Left kidney (tissue), 2 donors: ENCODE results near the gene THOC6. TPM values are rescaled to one million over a fixed set of nuclear protein-coding genes. Genes with fewer than 3 reads are reported as not detected.

Experiments used
- DNase-seq: peaks from one replicate; pipeline ENCODE4 v3.0.0-alpha.2; 2013
- polyA plus RNA-seq: library from polyadenylated mRNA; unstranded; fragments of 120-200 nt; gene quantifications from one replicate; pipeline ENCODE4 v1.2.1, GENCODE V29; 2013; ENCODE audit not compliant: insufficient read length

The THOC6 gene
- polyA plus RNA-seq, 1 donor, result 29.5 TPM

DNA sequence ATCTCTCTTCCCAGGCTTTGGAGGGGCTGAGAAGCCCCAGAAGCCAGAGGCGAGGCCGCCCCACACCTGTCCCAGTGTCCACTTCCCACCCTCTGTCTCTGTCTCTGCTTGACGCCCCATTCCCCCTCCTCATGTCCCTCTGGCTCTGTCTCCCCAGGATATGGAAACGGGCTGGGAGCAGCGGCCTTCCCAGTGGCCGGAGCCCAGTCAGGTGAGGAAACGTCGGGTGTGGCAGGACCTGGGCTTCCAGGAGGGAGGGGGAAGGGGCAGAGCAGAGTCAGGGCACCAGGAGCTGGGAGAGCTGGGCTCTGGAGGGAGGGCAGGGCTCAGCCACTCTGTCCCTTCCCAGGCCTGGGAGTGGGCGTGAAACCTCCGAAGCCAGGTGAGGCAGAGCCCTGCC, 32.9 kb upstream of the THOC6 start:
- no peak for DNase-seq

DNA sequence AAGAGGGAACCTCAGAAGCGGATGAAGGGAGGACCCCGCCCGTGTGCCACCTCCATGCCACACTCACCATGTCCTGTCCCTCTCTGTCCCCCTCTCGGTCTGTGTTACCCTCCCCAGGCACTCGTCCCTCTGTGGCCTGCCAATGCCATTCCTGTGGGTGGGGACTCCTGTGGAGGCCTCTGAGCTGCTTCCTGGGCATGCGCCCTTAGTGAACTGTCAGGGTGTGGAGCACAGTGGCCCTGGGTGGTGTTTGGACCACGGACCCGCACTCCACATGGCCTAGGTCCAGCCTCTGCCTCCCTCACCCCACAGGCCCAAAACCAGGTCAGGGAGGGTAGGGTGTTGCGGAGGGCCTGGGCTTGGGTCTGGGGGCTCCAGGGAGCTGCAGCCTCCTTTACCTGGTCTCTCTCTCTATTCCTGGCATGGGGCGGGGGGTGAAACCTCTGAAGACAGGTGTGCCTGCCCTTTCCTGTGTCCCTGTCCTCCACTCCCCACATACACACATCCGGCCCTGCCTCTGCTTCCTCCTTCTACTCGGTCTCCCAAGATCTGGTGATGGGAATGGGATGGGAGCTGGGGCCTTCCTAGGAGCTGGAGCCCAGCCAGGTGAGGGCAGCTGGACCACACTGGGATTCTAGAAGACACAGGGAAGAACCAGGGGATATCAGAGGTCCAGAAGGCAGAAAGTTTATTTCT, 32.1 kb upstream of the THOC6 start:
- DNase-seq, result no peak

DNA sequence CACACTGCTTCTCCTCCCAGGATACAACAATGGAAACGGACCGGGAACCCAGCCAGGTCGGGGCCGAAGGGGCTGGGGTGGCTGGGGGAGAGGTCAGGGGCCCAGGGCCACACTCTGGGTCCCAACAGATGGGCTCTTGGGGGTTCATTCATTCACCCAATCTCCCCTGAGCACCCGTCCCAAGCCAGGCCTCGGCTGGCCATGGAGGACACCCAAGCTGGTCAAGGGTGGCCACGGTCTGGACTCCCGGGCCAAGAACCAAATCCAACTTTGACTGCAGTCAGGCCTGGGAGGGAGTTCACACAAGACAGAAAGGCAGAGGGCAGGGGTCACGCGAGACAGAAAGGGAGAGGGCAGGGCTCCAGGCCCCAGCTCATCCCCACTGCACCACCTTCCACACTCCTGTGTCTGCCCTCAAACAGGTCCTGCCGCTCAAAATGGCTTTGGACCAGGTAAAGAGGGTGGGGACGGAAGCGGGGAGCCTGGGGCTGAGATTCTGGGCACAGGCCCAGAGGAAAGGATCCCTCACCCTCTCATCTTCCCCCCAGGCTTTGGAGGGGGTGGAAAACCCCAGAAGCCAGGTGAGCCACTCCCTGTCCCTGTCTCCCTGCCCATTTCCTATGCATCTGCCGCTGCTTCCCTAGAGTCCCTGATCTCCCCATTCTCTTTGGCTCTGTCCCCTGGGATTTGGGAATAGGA, 31.3 kb upstream of the THOC6 start:
- no peak for DNase-seq

DNA sequence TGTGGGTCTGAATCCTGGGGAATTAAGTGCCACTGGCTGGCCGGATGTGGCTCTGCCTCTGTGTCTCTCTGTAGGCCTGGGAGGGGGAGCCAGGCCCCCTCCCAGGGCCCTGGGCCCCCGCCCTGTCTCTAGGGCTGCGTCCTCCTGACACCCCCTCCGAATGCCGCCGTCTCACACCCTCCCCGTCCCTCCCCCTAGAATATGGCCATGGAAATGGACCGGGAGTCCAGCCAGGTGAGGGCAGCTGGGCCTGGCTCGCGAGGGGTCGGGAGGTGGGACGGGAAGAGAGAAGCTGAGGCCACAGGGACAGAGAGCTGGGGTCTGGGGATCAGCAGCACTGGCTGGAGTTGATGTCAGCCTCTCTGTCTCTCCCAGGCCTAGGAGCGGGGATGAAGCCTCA, 27.5 kb upstream of the THOC6 start:
- no peak for DNase-seq

DNA sequence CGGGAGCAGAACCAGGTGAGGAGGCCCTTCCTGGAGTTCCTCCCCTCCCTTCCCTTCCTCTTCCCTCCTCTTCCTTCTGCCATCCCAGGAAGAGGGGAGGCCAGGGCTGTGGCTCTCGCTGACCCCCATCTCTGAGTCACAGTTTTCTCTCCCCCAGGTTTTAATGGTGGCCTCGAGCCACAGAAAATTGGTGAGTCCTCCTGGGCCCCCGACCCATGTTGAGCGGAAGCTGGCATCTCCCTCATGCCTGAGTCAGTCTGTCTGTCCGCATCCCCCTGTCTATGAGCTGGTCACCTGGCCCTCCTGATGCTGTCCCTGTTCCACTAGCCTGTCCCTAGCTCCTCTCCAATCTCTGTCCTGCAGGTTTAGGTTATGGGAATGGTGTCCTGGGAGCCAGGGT, 23.9 kb upstream of the THOC6 start:
- DNase-seq, result no peak

GRCh38 chr16:3000540-3000939, 23.3 kb upstream of the THOC6 start:
- DNase-seq, result no peak

- DNase-seq, result no peak
Observed at GRCh38 chr16:3001316-3001715, 22.5 kb upstream of the THOC6 start.

DNA sequence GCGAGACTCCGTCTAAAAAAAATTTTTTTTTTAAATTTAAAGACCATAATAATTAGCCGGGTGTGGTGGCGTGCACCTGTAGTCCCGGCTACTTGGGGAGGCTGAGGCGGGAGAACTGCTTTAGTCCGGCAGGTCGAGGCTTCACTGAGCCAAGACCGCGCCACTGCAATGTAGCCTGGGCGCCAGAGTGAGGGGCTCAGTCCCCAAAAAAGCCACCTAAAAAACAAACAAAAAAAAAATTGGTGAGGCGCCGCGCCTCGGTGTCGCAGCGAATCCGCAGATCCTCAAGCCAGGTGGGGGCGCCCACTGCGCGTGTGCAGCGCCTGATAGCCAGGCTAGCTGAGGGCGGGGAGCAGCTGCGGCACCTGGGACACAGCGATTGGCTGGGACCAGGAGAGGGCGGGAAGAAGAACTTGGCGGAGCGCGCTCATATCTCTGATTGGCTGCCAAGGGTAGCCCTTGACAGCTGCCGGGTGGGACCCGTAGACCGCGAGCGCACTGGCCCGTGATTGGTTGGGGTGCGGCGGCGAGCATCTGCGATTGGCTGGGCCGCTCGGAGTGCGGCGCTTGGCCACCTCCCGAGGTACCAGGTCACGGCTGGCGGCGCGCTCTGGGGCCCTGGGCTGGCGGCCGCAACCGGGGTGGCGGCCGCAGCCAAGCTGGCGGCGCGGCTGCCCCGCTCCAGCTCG, 20.1 kb upstream of the THOC6 start:
- peak; percentile 96 for DNase-seq

- no peak for DNase-seq
Observed at GRCh38 chr16:3004319-3004718, 19.5 kb upstream of the THOC6 start.

DNA sequence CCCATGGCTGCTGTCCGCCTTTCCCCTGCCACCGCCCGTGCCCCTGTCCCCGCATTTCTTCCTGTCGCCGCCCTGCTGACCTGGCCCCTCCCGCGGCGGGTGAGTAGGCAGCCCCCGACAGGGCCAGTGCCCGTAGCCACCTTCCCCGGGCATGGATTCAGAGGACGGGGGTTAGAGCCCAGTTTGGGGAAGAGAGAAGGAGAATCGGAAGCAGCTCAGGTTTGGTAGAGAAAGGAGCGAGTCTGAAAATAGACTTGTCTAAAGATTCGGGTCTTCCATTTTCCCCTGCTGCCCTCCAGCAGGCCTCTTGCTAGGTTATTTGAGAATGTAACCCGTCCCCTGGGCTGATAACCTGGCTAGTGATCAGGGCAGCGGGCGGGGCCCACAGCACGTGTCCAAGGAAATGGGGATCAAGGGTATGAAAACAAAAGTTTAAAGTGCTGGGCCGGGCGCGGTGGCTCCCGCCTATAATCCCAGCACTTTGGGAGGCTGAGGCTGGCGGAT, 19.0 kb upstream of the THOC6 start:
- no peak for DNase-seq

GRCh38 chr16:3007059-3007956, 16.5 kb upstream of the THOC6 start:
- no peak for DNase-seq

DNA sequence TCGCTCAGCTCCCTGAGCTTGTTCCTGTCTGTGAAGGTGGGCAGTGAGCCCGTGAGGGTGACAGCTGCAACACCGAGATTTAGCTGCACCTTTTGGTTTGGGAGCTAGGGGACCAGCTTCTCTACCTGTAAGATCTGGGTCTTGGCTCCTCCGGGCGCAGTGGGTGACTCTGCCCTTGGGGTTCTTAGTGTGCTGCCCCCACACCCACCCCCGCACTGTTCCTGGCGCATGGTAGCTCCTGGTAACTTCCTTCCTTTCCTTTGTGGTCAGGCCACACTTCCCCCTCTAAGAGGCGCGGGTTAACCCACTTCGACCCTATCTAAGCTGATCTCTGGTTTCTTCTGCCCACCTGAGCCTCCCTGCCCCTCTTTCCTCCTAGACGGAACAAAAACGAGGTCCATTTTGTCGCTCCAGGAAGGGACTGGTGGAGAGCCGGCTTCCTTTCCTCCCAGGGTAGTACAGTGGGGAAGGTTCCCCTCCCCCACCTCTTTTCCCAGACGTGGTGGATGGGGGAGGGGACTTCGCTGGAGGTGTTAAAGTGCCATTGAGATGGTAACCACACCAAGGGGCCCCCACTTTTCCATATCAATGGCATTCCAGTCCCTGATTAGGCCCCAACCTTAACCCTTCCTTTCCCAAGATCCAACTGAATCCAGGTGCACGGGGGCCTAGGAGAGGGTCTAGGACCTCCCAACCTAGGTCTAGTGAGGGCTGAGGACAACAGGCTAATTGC, 15.7 kb upstream of the THOC6 start:
- DNase-seq, result no peak

DNA sequence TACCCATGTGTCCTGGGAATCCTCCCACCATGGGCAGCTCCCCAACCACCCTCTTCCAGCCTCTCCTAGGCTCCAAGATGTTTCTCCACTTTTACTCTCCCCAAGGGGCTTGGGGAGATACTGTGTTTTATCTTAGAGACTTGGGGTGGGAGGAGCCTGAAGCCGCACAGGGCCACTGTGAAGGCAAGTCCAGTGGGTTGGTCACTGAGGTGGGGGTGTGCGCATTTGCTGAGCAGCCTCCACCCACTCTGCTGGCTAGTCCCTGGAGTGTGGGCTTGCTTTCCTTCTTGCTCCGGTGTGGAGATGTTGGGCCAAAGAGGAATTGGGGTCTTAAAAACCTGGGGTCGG, 15.2 kb upstream of the THOC6 start:
- no peak for DNase-seq

- DNase-seq, result peak; percentile 81
Observed at GRCh38 chr16:3009568-3010390, 14.1 kb upstream of the THOC6 start.

DNA sequence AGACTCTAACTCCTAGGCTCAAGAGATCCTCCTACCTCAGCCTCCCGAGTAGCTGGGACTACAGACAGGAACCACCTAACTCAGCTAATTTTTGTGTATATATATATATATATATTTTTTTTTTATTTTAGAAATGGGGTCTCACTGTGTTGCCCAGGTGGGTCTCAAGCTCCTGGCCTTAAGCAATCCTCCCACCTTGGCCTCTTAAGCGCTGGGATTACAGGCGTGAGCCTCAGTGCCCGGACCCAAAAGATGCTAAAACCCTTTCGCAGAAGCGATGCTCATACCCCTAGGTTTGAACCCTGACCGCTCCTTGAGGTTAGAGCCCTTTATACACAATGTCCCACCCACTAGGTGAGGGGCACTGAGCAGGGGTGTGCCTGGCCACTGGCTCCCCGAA, 13.3 kb upstream of the THOC6 start:
- DNase-seq, result no peak

DNA sequence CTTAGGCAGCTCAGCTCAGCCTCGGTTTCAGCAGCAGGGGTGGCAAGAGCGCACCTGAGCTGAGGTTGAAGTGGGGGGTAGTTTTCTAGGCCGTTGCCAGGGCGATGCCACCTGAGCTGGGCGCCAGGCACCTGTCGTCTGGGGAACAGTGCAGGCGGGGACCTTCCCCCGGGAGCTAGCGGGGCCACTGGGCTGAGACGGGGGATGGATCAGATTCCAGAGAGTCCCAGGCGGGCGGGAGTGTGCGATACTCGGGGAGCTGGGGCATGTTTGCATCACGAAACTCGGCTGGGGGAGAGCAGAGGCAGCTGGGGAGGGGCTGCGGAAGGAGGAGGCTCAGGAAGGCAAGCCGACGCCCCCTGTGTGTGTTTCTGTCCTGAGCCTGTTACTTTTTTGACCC, 11.6 kb upstream of the THOC6 start:
- peak; percentile 77 for DNase-seq

GRCh38 chr16:3012828-3013420, 10.9 kb upstream of the THOC6 start, which contains the start of gene CLDN9:
Gene CLDN9 (plus strand): TSS chr16:3012923. CDS start chr16:3013363, 440 bp downstream.
- DNase-seq, result no peak

- no peak for DNase-seq
Observed at GRCh38 chr16:3013491-3013951, 10.3 kb upstream of the THOC6 start.

GRCh38 chr16:3013998-3014690, 9.7 kb upstream of the THOC6 start:
- no peak for DNase-seq
